ENCODE results near the gene PRTFDC1.

The PRTFDC1 gene

DNA sequence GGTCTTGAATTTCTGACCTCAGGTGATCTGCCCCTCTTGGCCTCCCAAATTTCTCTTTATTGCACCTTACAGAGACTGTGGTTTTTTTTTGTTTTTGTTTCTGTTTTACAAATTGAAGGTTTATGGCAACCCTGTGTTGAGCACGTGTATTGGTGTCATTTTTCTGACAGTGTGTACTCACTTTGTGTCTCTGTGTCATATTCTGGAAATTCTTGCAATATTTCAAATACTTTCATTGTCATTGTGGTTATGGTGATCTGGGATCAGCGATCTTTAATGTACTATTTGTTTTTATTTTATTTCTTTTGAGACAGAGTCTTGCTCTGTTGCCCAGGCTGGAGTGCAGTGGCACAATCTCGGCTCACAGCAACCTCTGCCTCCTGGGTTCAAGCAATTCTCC is 89.8 kb downstream of the PRTFDC1 start:
- Mint-ChIP-seq H3K27me3 (peaks cover 2% of the 10 kb centered on the region), H3K4me3 (no peak overlapping the region), H3K4me1 (peaks cover 31% of the 10 kb centered on the region), H3K36me3 (peaks cover 4% of the 10 kb centered on the region), H3K9me3 (no peaks in the 10 kb centered on the region), H3K27ac (no peak overlapping the region)

DNA sequence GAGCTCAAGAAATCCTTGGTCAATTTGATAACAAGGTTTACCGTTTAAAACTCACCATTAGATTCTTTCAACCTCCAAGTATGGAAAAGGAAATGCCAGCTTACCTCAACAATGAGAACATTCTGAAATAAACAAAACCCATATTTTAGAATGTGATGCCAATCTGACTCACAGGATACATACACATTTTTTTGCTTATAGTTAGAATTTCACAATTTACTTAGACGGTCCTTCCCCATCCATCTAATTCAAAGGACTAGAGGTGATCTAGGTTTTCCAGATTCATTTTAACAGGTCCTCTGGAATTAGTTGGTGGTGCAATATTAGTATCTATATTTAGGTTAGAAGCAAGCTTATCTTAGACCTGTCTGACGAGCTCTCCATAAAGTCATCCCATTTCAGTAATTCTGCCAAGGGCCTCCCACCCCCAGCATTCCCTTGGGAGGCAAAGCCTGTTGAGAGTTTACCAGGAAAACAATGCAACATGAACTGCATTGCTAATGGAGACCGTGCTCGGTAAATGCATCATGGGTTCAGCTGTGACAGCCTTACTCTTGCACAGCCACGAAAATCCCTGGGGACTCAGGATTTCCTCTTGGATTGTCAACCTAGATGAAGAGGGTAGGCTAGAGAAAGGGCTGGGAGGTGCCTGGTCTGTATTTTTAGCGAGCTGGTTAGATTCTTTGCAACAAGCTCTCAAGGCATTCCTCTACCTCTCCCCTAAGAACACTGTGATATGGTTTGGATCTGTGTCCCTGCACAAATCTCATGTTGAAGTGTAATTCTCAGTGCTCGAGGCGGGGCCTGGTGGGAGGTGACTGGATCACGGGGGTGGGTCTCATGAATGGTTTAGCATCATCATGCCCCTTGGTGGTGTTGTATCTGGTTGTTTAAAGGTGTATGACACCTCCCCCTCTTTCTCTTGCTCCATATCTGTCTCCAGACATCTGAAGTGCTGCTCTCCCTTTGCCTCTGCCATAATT is 93.8 kb downstream of the PRTFDC1 start:
- peaks cover 3% of the 10 kb centered on the region for H3K4me1 Mint-ChIP-seq
- H3K27ac Mint-ChIP-seq: no peak overlapping the region
- H3K9me3 Mint-ChIP-seq: no peaks in the 10 kb centered on the region
- no peak overlapping the region for H3K4me3 Mint-ChIP-seq
- H3K36me3 Mint-ChIP-seq: no peaks in the 10 kb centered on the region
- H3K27me3 Mint-ChIP-seq: no peaks in the 10 kb centered on the region

DNA sequence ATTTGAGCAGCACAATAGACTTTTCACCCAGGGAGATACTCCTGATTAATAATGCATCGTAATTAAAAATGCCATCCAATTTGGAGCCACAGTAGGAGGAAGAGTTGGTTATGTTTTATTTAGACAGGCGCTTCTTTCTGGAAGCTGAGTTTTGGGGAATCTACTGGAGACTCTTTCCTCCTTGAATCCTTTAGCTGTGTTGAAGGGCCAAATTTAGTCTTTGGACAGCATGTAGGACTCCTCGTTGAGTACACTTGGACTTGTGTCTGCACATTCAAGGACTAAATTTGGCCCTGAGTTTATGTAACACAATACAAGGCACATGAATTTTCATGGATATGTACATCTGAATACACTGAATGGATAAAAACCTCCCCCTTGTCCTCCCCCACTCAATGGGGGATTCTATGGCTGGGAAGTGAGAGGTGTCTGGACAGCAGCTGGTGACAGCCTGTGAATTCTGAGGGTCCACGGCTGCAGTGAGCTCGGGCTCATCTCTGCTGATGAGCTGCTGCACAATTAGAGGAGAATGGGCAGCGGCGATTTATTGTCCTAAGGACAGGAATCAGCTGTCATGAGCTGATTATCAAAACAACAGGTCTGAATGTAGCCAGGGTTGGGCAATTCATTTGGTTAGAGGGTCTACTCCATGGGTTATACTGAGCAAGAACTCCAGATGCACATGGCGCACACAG is 95.2 kb downstream of the PRTFDC1 start:
- no peak overlapping the region for H3K27ac Mint-ChIP-seq
- no peaks in the 10 kb centered on the region for H3K36me3 Mint-ChIP-seq
- no peaks in the 10 kb centered on the region for H3K4me1 Mint-ChIP-seq
- no peaks in the 10 kb centered on the region for H3K27me3 Mint-ChIP-seq
- no peaks in the 10 kb centered on the region for H3K9me3 Mint-ChIP-seq
- no peak overlapping the region for H3K4me3 Mint-ChIP-seq

DNA sequence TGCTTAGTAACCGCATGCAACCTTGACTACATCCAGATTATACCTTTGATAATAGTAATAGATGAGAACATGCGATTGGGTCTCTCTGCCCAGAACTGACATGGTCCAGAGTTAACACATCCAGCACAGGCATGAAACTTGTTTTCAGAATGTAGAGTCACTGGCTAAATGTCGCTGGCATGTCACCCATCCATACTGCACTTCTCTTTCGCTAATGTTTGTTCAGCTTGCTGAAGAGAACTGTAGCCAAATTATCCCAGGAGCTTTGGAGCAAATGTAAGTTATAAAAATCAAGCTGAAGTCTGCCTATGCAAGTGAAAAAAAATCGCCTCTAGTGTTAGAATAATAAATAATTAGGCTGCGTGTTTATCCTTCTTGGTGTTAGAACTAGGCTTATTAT is 98.2 kb downstream of the PRTFDC1 start:
- no peaks in the 10 kb centered on the region for H3K27me3 Mint-ChIP-seq
- no peaks in the 10 kb centered on the region for H3K36me3 Mint-ChIP-seq
- H3K4me1 Mint-ChIP-seq: peaks cover 11% of the 10 kb centered on the region
- H3K9me3 Mint-ChIP-seq: no peaks in the 10 kb centered on the region
- H3K27ac Mint-ChIP-seq: no peak overlapping the region
- no peak overlapping the region for H3K4me3 Mint-ChIP-seq

DNA sequence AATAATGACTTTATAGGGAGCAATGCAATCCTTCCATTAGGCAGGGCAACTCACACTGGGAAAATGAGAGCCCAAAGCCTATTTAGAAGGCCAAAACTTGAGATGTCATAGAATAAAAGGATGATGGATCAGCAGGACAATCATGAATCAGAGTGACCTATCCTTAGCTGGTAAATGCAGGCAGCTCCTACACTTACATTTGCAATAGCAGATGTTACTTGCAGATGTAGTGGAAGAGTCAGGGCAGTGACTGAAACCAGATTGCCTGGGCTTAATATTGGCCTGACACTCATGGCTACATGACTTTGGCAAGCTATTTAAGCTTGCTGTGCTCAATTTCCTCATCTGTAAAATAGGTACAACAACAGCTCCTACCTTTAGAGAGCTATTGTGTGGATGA is 98.7 kb downstream of the PRTFDC1 start:
- Mint-ChIP-seq H3K9me3 (no peaks in the 10 kb centered on the region), H3K27me3 (no peaks in the 10 kb centered on the region), H3K4me1 (peaks cover 11% of the 10 kb centered on the region), H3K27ac (no peak overlapping the region), H3K4me3 (no peak overlapping the region), H3K36me3 (no peaks in the 10 kb centered on the region)

DNA sequence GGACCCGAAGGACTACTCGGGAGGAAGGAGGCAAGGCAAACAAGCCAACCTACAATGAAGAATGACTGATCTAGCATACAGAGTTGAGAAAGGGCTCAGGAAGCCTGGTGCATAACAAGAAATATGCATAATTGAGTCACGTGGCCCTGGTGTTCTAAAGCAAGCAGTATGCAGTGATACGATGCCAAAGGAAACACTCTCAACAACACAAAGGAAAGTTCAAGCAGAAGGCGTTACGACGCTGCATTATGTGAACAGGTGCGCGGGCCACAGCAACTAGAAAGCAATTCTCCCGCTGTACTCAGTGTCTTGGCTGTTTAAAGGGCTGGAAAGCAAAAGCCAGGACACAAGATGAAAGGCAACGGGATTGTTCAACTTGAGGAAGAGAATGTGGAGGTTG is 100.8 kb downstream of the PRTFDC1 start:
- Mint-ChIP-seq H3K36me3 (no peaks in the 10 kb centered on the region), H3K4me1 (peaks cover 11% of the 10 kb centered on the region), H3K4me3 (peak overlapping the region; percentile 34), H3K27ac (peak overlapping the region; percentile 33), H3K9me3 (no peaks in the 10 kb centered on the region), H3K27me3 (no peaks in the 10 kb centered on the region)

DNA sequence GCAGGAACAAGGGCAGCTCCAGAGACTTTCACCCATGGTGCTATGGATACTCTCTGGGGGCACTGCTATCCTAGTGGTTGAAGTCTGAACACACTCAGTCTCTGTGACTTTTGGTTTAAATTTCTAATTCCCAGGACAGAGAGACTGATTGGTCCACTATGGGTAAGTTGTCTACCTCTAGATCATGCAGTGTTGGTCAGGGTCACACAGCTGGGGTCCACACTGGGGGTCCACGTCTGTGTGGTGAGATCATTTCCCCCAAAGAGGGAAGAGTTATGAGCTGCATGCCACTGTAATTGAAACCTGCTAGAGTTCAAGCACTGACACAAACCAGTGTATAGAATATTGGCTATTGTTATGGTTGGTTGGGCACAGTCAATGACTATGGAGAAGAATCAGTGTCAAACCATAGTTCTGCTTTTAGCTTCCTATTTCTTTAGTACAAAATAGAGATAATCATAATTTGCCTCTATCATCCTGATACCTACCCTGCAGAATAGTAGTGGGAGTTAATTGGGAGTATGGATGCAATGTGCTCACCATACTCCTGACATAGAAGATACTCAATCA is 101.6 kb downstream of the PRTFDC1 start:
- Mint-ChIP-seq H3K27me3 (no peaks in the 10 kb centered on the region), H3K27ac (no peak overlapping the region), H3K4me1 (peaks cover 11% of the 10 kb centered on the region), H3K36me3 (no peaks in the 10 kb centered on the region), H3K9me3 (no peaks in the 10 kb centered on the region), H3K4me3 (no peak overlapping the region)

DNA sequence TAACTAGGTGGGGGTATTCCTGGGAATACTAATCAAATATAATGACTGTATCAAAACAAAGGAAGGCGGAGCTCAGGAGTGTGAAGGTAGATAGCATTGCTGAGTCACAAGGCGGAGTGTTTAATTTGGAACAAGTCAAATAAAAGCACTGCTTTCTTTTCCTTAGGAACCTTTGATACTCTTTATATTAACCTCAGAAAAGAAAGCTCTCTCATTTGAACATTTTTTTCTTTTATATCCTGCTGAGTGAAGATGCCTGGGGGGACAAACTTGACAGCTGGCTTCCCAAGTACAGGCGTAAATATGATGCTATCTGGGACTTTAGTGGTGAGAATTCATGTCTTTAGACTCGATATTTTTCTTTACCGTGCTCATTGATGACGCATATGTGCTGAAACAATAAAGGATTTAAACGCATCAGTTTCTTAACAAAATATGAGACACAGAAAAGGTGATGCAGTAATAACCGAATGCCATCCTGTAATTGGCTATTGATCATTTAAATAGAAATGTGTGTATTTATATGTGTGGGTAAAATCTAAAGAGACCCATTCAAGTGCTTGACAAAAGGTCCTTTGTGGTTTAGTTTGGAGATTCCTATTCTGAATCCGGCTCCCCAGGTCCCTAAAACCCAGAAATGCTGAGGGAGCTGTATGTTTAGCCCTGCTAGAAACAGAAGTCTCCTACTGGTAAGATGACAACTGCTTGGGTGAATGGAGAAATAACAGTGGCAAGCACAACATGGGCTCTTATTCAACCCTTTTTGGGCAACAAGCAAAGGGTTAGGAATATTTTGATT is 102.7 kb downstream of the PRTFDC1 start:
- Mint-ChIP-seq H3K9me3 (no peaks in the 10 kb centered on the region), H3K36me3 (no peaks in the 10 kb centered on the region), H3K27me3 (no peaks in the 10 kb centered on the region), H3K4me3 (no peak overlapping the region), H3K4me1 (peaks cover 11% of the 10 kb centered on the region), H3K27ac (no peak overlapping the region)

DNA sequence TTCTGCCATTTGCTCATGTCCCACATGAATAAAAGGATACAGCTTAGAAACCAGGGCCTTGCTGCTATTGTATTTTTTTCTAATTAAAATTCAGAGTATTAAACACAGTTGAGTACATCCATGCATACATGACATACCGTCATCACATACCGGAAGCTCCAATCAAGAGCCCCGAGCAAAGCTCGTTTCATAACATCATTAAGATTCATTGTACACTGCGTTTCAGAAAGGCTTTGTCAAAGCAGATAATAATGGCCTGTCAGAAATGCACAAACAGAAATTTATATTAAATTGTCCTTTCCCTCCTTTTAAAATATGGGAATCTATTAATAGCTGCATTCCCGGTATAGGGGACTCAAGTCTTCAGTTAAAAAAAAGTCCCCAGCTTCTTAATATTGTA is 103.4 kb downstream of the PRTFDC1 start:
- peaks cover 11% of the 10 kb centered on the region for H3K4me1 Mint-ChIP-seq
- no peak overlapping the region for H3K27ac Mint-ChIP-seq
- no peak overlapping the region for H3K4me3 Mint-ChIP-seq
- H3K36me3 Mint-ChIP-seq: no peaks in the 10 kb centered on the region
- no peaks in the 10 kb centered on the region for H3K9me3 Mint-ChIP-seq
- H3K27me3 Mint-ChIP-seq: no peaks in the 10 kb centered on the region

DNA sequence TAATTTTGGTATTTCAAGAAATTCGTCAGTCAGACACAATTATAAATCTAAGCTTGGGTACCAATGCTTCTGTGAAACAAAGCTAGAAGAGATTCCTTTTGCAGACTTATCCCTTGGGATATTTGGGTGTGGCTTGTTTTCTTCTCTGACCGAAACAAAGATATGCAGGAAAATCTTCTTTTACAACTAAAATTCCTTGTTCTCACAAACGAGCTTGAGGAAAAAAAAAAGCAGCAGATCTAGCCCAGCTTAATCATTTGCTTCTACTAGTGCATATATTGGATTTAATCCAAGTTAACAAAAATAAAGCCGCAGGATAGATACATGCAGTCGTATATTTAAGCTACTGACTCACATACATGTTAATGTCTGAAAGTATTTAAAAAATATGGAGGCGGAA is 104.2 kb downstream of the PRTFDC1 start:
- no peak overlapping the region for H3K4me3 Mint-ChIP-seq
- no peaks in the 10 kb centered on the region for H3K27me3 Mint-ChIP-seq
- H3K27ac Mint-ChIP-seq: no peak overlapping the region
- peaks cover 11% of the 10 kb centered on the region for H3K4me1 Mint-ChIP-seq
- no peaks in the 10 kb centered on the region for H3K36me3 Mint-ChIP-seq
- no peaks in the 10 kb centered on the region for H3K9me3 Mint-ChIP-seq

DNA sequence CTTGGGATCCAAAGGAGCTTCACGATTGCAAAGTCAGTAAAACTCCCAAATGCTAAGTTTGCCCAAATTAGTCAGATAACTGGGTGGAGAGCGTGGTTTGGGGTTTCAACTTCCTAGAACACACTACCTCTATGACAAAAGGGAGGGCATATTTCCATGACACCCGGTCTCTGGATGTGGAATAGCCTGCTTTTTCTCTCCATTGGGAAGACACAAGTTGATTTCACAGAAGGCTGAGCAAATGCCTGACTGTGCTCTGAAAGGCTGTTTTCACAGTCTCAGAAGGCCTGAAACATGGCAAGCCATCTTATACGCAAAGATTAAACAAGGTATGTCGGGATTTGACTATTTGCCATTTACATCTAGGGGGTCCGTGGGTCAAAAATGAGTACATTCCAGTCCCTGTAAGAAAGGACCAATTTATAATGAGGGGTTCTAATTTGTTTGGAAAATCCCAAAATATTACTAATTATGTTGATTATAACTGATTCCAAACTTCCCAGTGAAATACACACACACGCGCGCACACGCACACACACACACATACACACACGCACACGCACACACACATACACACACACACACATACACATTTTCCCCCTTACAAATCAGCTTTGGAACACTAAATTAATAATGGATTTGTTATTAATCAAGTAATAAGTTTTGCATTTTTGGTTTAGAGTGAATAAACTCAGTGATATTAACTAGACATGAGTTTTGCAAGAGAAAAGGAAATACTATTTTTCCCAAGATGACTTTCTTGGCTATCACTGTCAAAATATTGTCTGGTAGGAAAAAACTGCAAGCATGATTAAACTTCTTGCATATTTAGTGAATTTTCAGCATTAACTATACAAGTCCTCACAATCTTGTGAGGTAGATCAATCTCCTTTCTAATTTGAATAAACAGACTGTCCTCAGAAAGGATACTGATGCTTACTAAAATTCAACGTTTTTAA is 105.0 kb downstream of the PRTFDC1 start:
- H3K36me3 Mint-ChIP-seq: no peaks in the 10 kb centered on the region
- H3K4me1 Mint-ChIP-seq: peaks cover 11% of the 10 kb centered on the region
- H3K27me3 Mint-ChIP-seq: no peaks in the 10 kb centered on the region
- H3K27ac Mint-ChIP-seq: no peak overlapping the region
- H3K9me3 Mint-ChIP-seq: no peaks in the 10 kb centered on the region
- no peak overlapping the region for H3K4me3 Mint-ChIP-seq

DNA sequence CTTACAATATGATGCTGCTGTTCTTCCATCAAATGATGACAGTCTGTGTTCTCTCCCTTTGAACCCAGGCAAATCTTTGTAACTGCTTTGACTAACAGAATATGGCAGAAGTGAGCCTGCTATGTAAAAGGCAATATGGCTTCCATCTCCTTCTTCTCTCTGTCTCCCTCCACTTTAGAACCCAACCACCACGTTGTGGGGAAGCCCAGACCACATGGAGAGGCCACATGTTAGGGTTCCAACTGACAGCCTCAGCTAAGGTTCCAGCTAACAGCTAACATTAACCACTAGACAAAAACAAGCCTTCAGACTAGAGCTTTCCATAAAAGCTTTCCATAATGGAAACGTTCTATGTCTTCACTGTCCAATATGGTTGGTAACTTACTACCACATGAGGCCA is 107.7 kb downstream of the PRTFDC1 start:
- Mint-ChIP-seq H3K9me3 (no peaks in the 10 kb centered on the region), H3K4me3 (no peak overlapping the region), H3K27me3 (no peaks in the 10 kb centered on the region), H3K36me3 (no peaks in the 10 kb centered on the region), H3K4me1 (no peaks in the 10 kb centered on the region), H3K27ac (no peak overlapping the region)

DNA sequence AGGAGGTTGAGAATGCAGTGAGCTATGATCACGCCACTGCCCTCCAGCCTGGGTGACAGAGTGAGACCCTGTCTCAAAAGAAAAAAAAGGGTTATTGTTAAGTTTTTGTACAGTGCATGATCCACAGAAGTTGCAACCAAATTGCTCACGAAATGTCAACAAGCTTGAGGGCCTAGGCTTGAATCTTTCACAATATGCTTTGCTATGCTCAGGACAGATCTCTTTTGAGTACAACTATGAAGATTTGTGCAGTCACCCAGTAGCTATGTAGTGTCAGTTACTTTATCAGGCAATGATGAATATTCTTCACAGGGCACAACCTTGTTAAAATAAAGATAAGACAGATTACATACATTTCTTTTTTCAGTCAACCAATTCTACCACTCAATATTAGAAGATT is 109.2 kb downstream of the PRTFDC1 start:
- Mint-ChIP-seq H3K9me3 (no peaks in the 10 kb centered on the region), H3K4me3 (no peak overlapping the region), H3K36me3 (no peaks in the 10 kb centered on the region), H3K27me3 (no peaks in the 10 kb centered on the region), H3K27ac (no peak overlapping the region), H3K4me1 (no peaks in the 10 kb centered on the region)

DNA sequence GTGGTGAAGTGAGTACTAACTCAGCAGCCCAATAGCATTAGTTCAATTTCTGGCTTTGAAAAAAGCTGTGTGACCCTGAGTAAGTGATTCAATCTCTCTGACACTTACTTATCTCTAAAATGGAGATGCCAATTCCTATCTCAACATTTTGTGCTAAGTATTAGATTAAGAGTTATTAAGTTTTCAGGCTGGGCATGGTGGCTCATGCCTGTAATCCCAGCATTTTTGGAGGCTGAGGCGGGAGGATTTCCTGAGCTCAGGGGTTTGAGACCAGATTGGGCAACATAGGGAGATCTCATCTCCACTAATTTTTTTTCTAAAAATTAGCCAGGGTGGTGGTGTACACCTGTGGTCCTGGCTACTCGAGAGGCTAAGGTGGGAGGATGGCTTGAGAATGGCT is 109.5 kb downstream of the PRTFDC1 start:
- no peaks in the 10 kb centered on the region for H3K9me3 Mint-ChIP-seq
- no peak overlapping the region for H3K27ac Mint-ChIP-seq
- H3K36me3 Mint-ChIP-seq: no peaks in the 10 kb centered on the region
- no peak overlapping the region for H3K4me3 Mint-ChIP-seq
- no peaks in the 10 kb centered on the region for H3K27me3 Mint-ChIP-seq
- H3K4me1 Mint-ChIP-seq: no peaks in the 10 kb centered on the region
